H9 (cell line): ENCODE data around the gene ITM2B. TPM values are rescaled to one million over a fixed set of nuclear protein-coding genes. Genes with fewer than 3 reads are reported as not detected.

Experiments used
- DNase-seq: peaks from one replicate; pipeline ENCODE4 v3.0.0-alpha.2; 2017
- H2AFZ ChIP-seq: one replicate; pipeline ENCODE4 v1.6.1; 2013; ENCODE audit warnings: mild to moderate bottlenecking, low read length, control low read depth, moderate library complexity
- H2AK5ac ChIP-seq: 2 replicates; pipeline ENCODE4 v1.6.1; 2013; ENCODE audit warnings: low read length, control low read depth, mixed read lengths; ENCODE audit not compliant: insufficient read length
- H2BK120ac ChIP-seq: one replicate; pipeline ENCODE4 v1.6.1; 2013; ENCODE audit warnings: low read depth, mild to moderate bottlenecking, low read length, control low read depth, inconsistent platforms; ENCODE audit not compliant: poor library complexity, severe bottlenecking
- H2BK12ac ChIP-seq: 2 replicates; pipeline ENCODE4 v1.6.1; 2013; ENCODE audit warnings: low read length, control low read depth, mixed read lengths, low read depth; ENCODE audit not compliant: insufficient read length
- H2BK15ac ChIP-seq: 2 replicates; pipeline ENCODE4 v1.6.1; 2013; ENCODE audit warnings: low read depth, low read length, control low read depth
- H2BK20ac ChIP-seq: one replicate; pipeline ENCODE4 v1.6.1; 2013; ENCODE audit warnings: low read depth, mild to moderate bottlenecking, low read length, control low read depth, inconsistent platforms; ENCODE audit not compliant: poor library complexity, severe bottlenecking
- H2BK5ac ChIP-seq: 2 replicates; pipeline ENCODE4 v1.6.1; 2013; ENCODE audit warnings: low read length, control low read depth, mixed read lengths; ENCODE audit not compliant: insufficient read length
- H3K14ac ChIP-seq: 2 replicates; pipeline ENCODE4 v1.6.1; 2013; ENCODE audit warnings: low read length, control low read depth; ENCODE audit not compliant: insufficient read depth
- H3K18ac ChIP-seq: 2 replicates; pipeline ENCODE4 v1.6.1; 2013; ENCODE audit warnings: low read depth, mild to moderate bottlenecking, mixed read lengths, low read length, control low read depth; ENCODE audit not compliant: insufficient read length
- H3K23ac ChIP-seq: 2 replicates; pipeline ENCODE4 v1.6.1; 2013; ENCODE audit warnings: low read length, control low read depth, mixed read lengths, low read depth; ENCODE audit not compliant: insufficient read length
- H3K23me2 ChIP-seq: 2 replicates; pipeline ENCODE4 v1.6.1; 2013; ENCODE audit warnings: low read depth, mild to moderate bottlenecking, mixed read lengths, low read length, control low read depth; ENCODE audit not compliant: insufficient read length, poor library complexity, severe bottlenecking
- H3K27ac ChIP-seq: 2 replicates; pipeline ENCODE4 v1.5.1; 2013; ENCODE audit warnings: low read length, control low read depth, mixed read lengths, low read depth; ENCODE audit not compliant: insufficient read length
- H3K27me3 ChIP-seq: 2 replicates; pipeline ENCODE4 v1.6.1; 2013; ENCODE audit warnings: low read length, control low read depth, inconsistent platforms; ENCODE audit not compliant: insufficient read depth
- H3K4ac ChIP-seq: 2 replicates; pipeline ENCODE4 v1.6.1; 2013; ENCODE audit warnings: low read depth, mild to moderate bottlenecking, control low read depth, inconsistent platforms, low read length, moderate library complexity
- H3K4me1 ChIP-seq: 2 replicates; pipeline ENCODE4 v1.6.1; 2013; ENCODE audit warnings: low read length, control low read depth, inconsistent platforms; ENCODE audit not compliant: insufficient read depth
- H3K4me2 ChIP-seq: 2 replicates; pipeline ENCODE4 v1.6.1; 2013; ENCODE audit warnings: low read length, control low read depth, mixed read lengths; ENCODE audit not compliant: insufficient read length, insufficient read depth
- H3K56ac ChIP-seq: 2 replicates; pipeline ENCODE4 v1.6.1; 2013; ENCODE audit warnings: low read depth, mild to moderate bottlenecking, mixed read lengths, low read length, control low read depth; ENCODE audit not compliant: insufficient read length
- H3K79me1 ChIP-seq: 2 replicates; pipeline ENCODE4 v1.6.1; 2013; ENCODE audit warnings: low read depth, mild to moderate bottlenecking, moderate library complexity, low read length, control low read depth, inconsistent platforms; ENCODE audit not compliant: insufficient read depth, poor library complexity, severe bottlenecking
- H3K79me2 ChIP-seq: 2 replicates; pipeline ENCODE4 v1.6.1; 2013; ENCODE audit warnings: low read length, control low read depth, inconsistent platforms; ENCODE audit not compliant: insufficient read depth
- H3K9ac ChIP-seq: 2 replicates; pipeline ENCODE4 v1.6.1; 2013; ENCODE audit warnings: low read length, control low read depth, mixed read lengths; ENCODE audit not compliant: insufficient read length; ENCODE audit errors: extremely low read depth
- H3K9me3 ChIP-seq: one replicate; pipeline ENCODE4 v1.6.1; 2013; ENCODE audit warnings: low read depth, low read length, inconsistent platforms; ENCODE audit not compliant: control insufficient read depth
- H3T11ph ChIP-seq: one replicate; pipeline ENCODE4 v1.6.1; 2013; ENCODE audit warnings: mild to moderate bottlenecking, low read length, control low read depth, inconsistent platforms
- H4K20me1 ChIP-seq: one replicate; pipeline ENCODE4 v1.6.1; 2013; ENCODE audit not compliant: control insufficient read depth, insufficient read length, insufficient read depth
- H4K5ac ChIP-seq: 2 replicates; pipeline ENCODE4 v1.6.1; 2013; ENCODE audit warnings: low read depth, mild to moderate bottlenecking, mixed read lengths, low read length, control low read depth; ENCODE audit not compliant: insufficient read length
- H4K8ac ChIP-seq: replicated peaks from 2 replicates; pipeline ENCODE4 v1.6.1; 2013; ENCODE audit warnings: low read length, control low read depth, mixed read lengths, low read depth; ENCODE audit not compliant: insufficient read length
- H4K91ac ChIP-seq: 2 replicates; pipeline ENCODE4 v1.6.1; 2013; ENCODE audit warnings: low read depth, mild to moderate bottlenecking, moderate library complexity, mixed read lengths, low read length, control low read depth; ENCODE audit not compliant: insufficient read length
- H3K27ac Mint-ChIP-seq, 3 experiments: 2 replicates in 2 of 3; 3 replicates in 1 of 3; pipeline ENCODE4 v1.8.0; 2020 to 2021; ENCODE audit warnings: mixed read lengths in 3 of 3, mild to moderate bottlenecking in 1 of 3, moderate library complexity in 1 of 3
- H3K27me3 Mint-ChIP-seq: 2 replicates; pipeline ENCODE4 v1.8.0; 2021; ENCODE audit warnings: low read depth, mild to moderate bottlenecking, moderate library complexity, mixed read lengths
- H3K36me3 Mint-ChIP-seq, 3 experiments: 2 replicates in 2 of 3; 3 replicates in 1 of 3; pipeline ENCODE4 v1.8.0; 2020 to 2021; ENCODE audit warnings: low read depth in 3 of 3, mixed read lengths in 3 of 3; ENCODE audit not compliant: insufficient read depth in 1 of 3
- H3K4me1 Mint-ChIP-seq, 2 experiments: 2 replicates each; pipeline ENCODE4 v1.8.0; 2020; ENCODE audit warnings: mixed read lengths in 2 of 2
- H3K4me3 Mint-ChIP-seq, 2 experiments: 2 replicates in 1 of 2; 3 replicates in 1 of 2; pipeline ENCODE4 v1.8.0; 2020 to 2021; ENCODE audit warnings: mild to moderate bottlenecking in 2 of 2, mixed read lengths in 2 of 2, moderate library complexity in 1 of 2
- H3K9me3 Mint-ChIP-seq, 2 experiments: 2 replicates in 1 of 2; 3 replicates in 1 of 2; pipeline ENCODE4 v1.8.0; 2020; ENCODE audit warnings: mild to moderate bottlenecking in 2 of 2, mixed read lengths in 2 of 2, moderate library complexity in 1 of 2
- CTCF ChIP-seq: fragments of 200-600 bp; sonication (generic); conservative IDR thresholded peaks from 3 replicates; pipeline ENCODE4 v1.8.0; 2021; ENCODE audit warnings: antibody characterized with exemption, mild to moderate bottlenecking
- WGBS: extraction: QIAGEN DNeasy Blood & Tissue Kit; methylation state at CpG from one replicate; pipeline ENCODE4 v1.1.7; 2013; ENCODE audit warnings: missing lambda C conversion rate, low lambda C conversion rate, mixed read lengths; ENCODE audit not compliant: insufficient read length; ENCODE audit errors: extremely low coverage; 5-methylcytosine and 5-hydroxymethylcytosine counted together
- total RNA-seq: library from RNA; stranded (reverse); gene quantifications from 2 replicates; pipeline ENCODE4 v1.2.1, GENCODE V29; 2021

Gene ITM2B
- total RNA-seq, 1 experiment from 2014 or later: 175 TPM

- no CpG with 5 or more reads among the region's 2 CpGs for WGBS
- no peak overlapping the region for H3K4ac ChIP-seq
- H2BK5ac ChIP-seq: no peak overlapping the region
- H2AFZ ChIP-seq: no peak overlapping the region
- DNase-seq: no peak
- H4K8ac ChIP-seq: no peak overlapping the region
- Mint-ChIP-seq H3K36me3 (0 out of 7 replicates have a peak, but pooled peaks cover 0 to 4% (median 0%) of the 10 kb centered on the region in 3 experiments), H3K4me1 (no peaks in the 10 kb centered on the region), H3K4me3 (no peak overlapping the region), H3K27me3 (no peaks in the 10 kb centered on the region; the same call in 1 of the 2 replicates), H3K27ac (peak overlapping the region in 1 of 3 experiments; percentile 33; a peak in 2 of 7 replicates), H3K9me3 (no peaks in the 10 kb centered on the region)
- H3K9me3 ChIP-seq: no peaks in the 10 kb centered on the region
- H3K27me3 ChIP-seq: no peaks in the 10 kb centered on the region
- H3K4me1 ChIP-seq: no peaks in the 10 kb centered on the region
- H3K18ac ChIP-seq: no peak overlapping the region
- H3K14ac ChIP-seq: no peak overlapping the region
- TF ChIP-seq CTCF: no peak
- no peak overlapping the region for H4K91ac ChIP-seq
- no peaks in the 10 kb centered on the region for H4K20me1 ChIP-seq
- no peak overlapping the region for H2BK15ac ChIP-seq
- H3K9ac ChIP-seq: no peak overlapping the region
- no peak overlapping the region for H2BK20ac ChIP-seq
- H2BK12ac ChIP-seq: no peak overlapping the region
- no peak overlapping the region for H3K23ac ChIP-seq
- no peak overlapping the region for H3T11ph ChIP-seq
- H3K4me2 ChIP-seq: no peak overlapping the region
- no peak overlapping the region for H3K56ac ChIP-seq
- H3K79me2 ChIP-seq: no peaks in the 10 kb centered on the region
- no peak overlapping the region for H2BK120ac ChIP-seq
- H3K79me1 ChIP-seq: no peaks in the 10 kb centered on the region
- H2AK5ac ChIP-seq: no peak overlapping the region
- no peaks in the 10 kb centered on the region for H3K23me2 ChIP-seq
- no peak overlapping the region for H3K27ac ChIP-seq
- H4K5ac ChIP-seq: no peak overlapping the region
These were observed 63.5 kb downstream of the ITM2B start for GRCh38 chr13:48296528-48296927.
